HCT116 (cell line): ENCODE measurements around the gene AIF1L. TPM values are rescaled to one million over a fixed set of nuclear protein-coding genes. Genes with fewer than 3 reads are reported as not detected.

Source experiments
- total RNA-seq: library from RNA; stranded (reverse); gene quantifications from one replicate; pipeline ENCODE4 v1.2.1, GENCODE V29; 2021; ENCODE audit not compliant: unreplicated experiment

The AIF1L gene
- total RNA-seq, 1 experiment from 2014 or later, result 34.0 TPM

Other genes with a start within 250 kb of the AIF1L start
- gene QRFP, start 199.7 kb upstream of the AIF1L start, total RNA-seq, result not detected
- 26.1 TPM for gene FIBCD1, start 157.3 kb upstream of the AIF1L start, total RNA-seq
- gene LAMC3, start 87.4 kb upstream of the AIF1L start, total RNA-seq, result 7.7 TPM
- gene NUP214, start 29.1 kb downstream of the AIF1L start, total RNA-seq, result 35.5 TPM
- 3.4 TPM for gene FAM78A, start 180.0 kb downstream of the AIF1L start, total RNA-seq
- gene PLPP7, start 193.2 kb downstream of the AIF1L start, total RNA-seq, result 0.37 TPM